Measurements from ENCODE around the gene ZBTB34. TPM values are rescaled to one million over a fixed set of nuclear protein-coding genes. Genes with fewer than 3 reads are reported as not detected.

Gene ZBTB34
- polyA plus RNA-seq, 4 donors: 1.1 to 15.2 (median 2.2) TPM

DNA sequence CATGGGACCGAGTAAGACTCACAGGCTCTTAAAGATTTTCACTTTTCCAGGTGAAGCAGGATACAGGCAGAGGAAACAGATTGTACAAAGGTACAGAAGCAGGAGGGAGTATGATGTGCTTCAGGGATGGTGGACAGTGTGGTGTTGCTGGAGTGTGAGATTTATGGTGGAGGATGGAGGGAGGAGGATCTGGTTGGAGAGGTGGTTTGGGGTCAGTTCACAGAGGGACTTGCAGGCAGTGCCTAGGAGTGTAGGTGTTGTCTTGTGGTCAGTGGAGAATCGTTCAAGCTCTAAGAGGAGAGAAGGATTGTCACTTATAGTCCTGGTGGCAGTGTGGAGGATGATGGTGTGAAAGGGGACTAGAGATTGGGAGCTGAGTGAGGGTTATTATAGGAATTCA, 65.9 kb downstream of the ZBTB34 start:
- 74 to 78% (median 75%) methylated on average over 2 of the region's 2 CpGs for whole genome bisulfite sequencing, 3 donors
- FAIRE-seq: no peak

GRCh38 chr9:126927419-126927818, 67.0 kb downstream of the ZBTB34 start:
- peaks cover 0 to 14% (median 6%) of the 10 kb centered on the region in 3 donors for H3K4me1 ChIP-seq (ENCODE audit: control insufficient read depth in 3 of 3, insufficient read depth in 2 of 3, low read depth in 1 of 3, low read length in 2 of 3)
- H3K27ac ChIP-seq (ENCODE audit: low read depth in 1 of 3, low read length in 2 of 3): no peak overlapping the region
- no peak for FAIRE-seq
- no peaks in the 10 kb centered on the region for H3K27me3 ChIP-seq (ENCODE audit: control insufficient read depth in 3 of 3, insufficient read depth in 3 of 3, low read length in 3 of 3)
- peaks cover 0 to 6% (median 0%) of the 10 kb centered on the region in 3 donors for H3K36me3 ChIP-seq (ENCODE audit: control insufficient read depth in 3 of 3, insufficient read depth in 2 of 3, low read depth in 1 of 3, low read length in 3 of 3)
- peaks cover 0 to 2% of the 10 kb centered on the region in 2 donors for H3K9me3 ChIP-seq (ENCODE audit: control insufficient read depth in 2 of 2, insufficient read depth in 1 of 2, low read depth in 1 of 2, low read length in 1 of 2)
- no peak overlapping the region for H3K4me3 ChIP-seq (ENCODE audit: low read depth in 1 of 3, low read length in 3 of 3)
- WGBS, 3 donors: 66 to 72% (median 71%) methylated on average over 6 of the region's 6 CpGs
- no peak for DNase-seq

More for the DNA sequence above, 65.9 kb downstream of the ZBTB34 start:
- Histone ChIP-seq H3K9me3 (ENCODE audit: control insufficient read depth in 2 of 2, insufficient read depth in 1 of 2, low read depth in 1 of 2, low read length in 1 of 2) (peaks cover 0 to 2% of the 10 kb centered on the region in 2 donors), H3K4me1 (ENCODE audit: control insufficient read depth in 3 of 3, insufficient read depth in 2 of 3, low read depth in 1 of 3, low read length in 2 of 3) (peaks cover 0 to 15% (median 6%) of the 10 kb centered on the region in 3 donors), H3K4me3 (ENCODE audit: low read depth in 1 of 3, low read length in 3 of 3) (no peak overlapping the region), H3K36me3 (ENCODE audit: control insufficient read depth in 3 of 3, insufficient read depth in 2 of 3, low read depth in 1 of 3, low read length in 3 of 3) (peaks cover 0 to 11% (median 0%) of the 10 kb centered on the region in 3 donors), H3K27ac (ENCODE audit: low read depth in 1 of 3, low read length in 2 of 3) (no peak overlapping the region), H3K27me3 (ENCODE audit: control insufficient read depth in 3 of 3, insufficient read depth in 3 of 3, low read length in 3 of 3) (no peaks in the 10 kb centered on the region)
- DNase-seq: no peak

- H3K9me3 ChIP-seq (ENCODE audit: control insufficient read depth in 2 of 2, insufficient read depth in 1 of 2, low read depth in 1 of 2, low read length in 1 of 2): peaks cover 0 to 2% of the 10 kb centered on the region in 2 donors
- no peak for FAIRE-seq
- no peaks in the 10 kb centered on the region for H3K27me3 ChIP-seq (ENCODE audit: control insufficient read depth in 3 of 3, insufficient read depth in 3 of 3, low read length in 3 of 3)
- no peak for DNase-seq
- no peaks in the 10 kb centered on the region for H3K4me1 ChIP-seq (ENCODE audit: control insufficient read depth in 3 of 3, insufficient read depth in 2 of 3, low read depth in 1 of 3, low read length in 2 of 3)
- H3K4me3 ChIP-seq (ENCODE audit: low read depth in 1 of 3, low read length in 3 of 3): no peak overlapping the region
- 91 to 94% (median 93%) methylated on average over 11 of the region's 11 CpGs for WGBS, 3 donors
- H3K36me3 ChIP-seq (ENCODE audit: control insufficient read depth in 3 of 3, insufficient read depth in 2 of 3, low read depth in 1 of 3, low read length in 3 of 3): peaks cover 0 to 20% (median 2%) of the 10 kb centered on the region in 3 donors
- no peak overlapping the region for H3K27ac ChIP-seq (ENCODE audit: low read depth in 1 of 3, low read length in 2 of 3)
These were observed 72.5 kb downstream of the ZBTB34 start for GRCh38 chr9:126932871-126933321.

- Histone ChIP-seq H3K4me1 (ENCODE audit: control insufficient read depth in 3 of 3, insufficient read depth in 2 of 3, low read depth in 1 of 3, low read length in 2 of 3) (peaks cover 0 to 2% (median 0%) of the 10 kb centered on the region in 3 donors), H3K27me3 (ENCODE audit: control insufficient read depth in 3 of 3, insufficient read depth in 3 of 3, low read length in 3 of 3) (no peaks in the 10 kb centered on the region), H3K4me3 (ENCODE audit: low read depth in 1 of 3, low read length in 3 of 3) (no peak overlapping the region), H3K36me3 (ENCODE audit: control insufficient read depth in 3 of 3, insufficient read depth in 2 of 3, low read depth in 1 of 3, low read length in 3 of 3) (peaks cover 0 to 22% (median 2%) of the 10 kb centered on the region in 3 donors), H3K27ac (ENCODE audit: low read depth in 1 of 3, low read length in 2 of 3) (no peak overlapping the region), H3K9me3 (ENCODE audit: control insufficient read depth in 2 of 2, insufficient read depth in 1 of 2, low read depth in 1 of 2, low read length in 1 of 2) (peaks cover 0 to 2% of the 10 kb centered on the region in 2 donors)
- DNase-seq (no peak), FAIRE-seq (no peak)
- WGBS, 3 donors: 83 to 90% (median 89%) methylated on average over 11 of the region's 11 CpGs
These were observed 73.0 kb downstream of the ZBTB34 start for GRCh38 chr9:126933334-126933980.

- FAIRE-seq: no peak
- Histone ChIP-seq H3K9me3 (ENCODE audit: control insufficient read depth in 2 of 2, insufficient read depth in 1 of 2, low read depth in 1 of 2, low read length in 1 of 2) (peaks cover 0 to 2% of the 10 kb centered on the region in 2 donors), H3K4me1 (ENCODE audit: control insufficient read depth in 3 of 3, insufficient read depth in 2 of 3, low read depth in 1 of 3, low read length in 2 of 3) (peaks cover 0 to 9% (median 6%) of the 10 kb centered on the region in 3 donors), H3K36me3 (ENCODE audit: control insufficient read depth in 3 of 3, insufficient read depth in 2 of 3, low read depth in 1 of 3, low read length in 3 of 3) (peaks cover 0 to 26% (median 2%) of the 10 kb centered on the region in 3 donors), H3K27me3 (ENCODE audit: control insufficient read depth in 3 of 3, insufficient read depth in 3 of 3, low read length in 3 of 3) (no peaks in the 10 kb centered on the region), H3K27ac (ENCODE audit: low read depth in 1 of 3, low read length in 2 of 3) (no peak overlapping the region), H3K4me3 (ENCODE audit: low read depth in 1 of 3, low read length in 3 of 3) (no peak overlapping the region)
- WGBS, 3 donors: 70 to 88% (median 88%) methylated on average over 8 of the region's 8 CpGs
- DNase-seq: no peak
These were observed 74.0 kb downstream of the ZBTB34 start for GRCh38 chr9:126934441-126934840.

Other genes starting within 250 kb of the ZBTB34 start
- gene LMX1B, start 246.7 kb upstream of the ZBTB34 start, polyA plus RNA-seq: under 1 TPM in 2 of 4 donors, not detected in 2; 0.13 to 0.75 TPM
- 10 to 100 TPM in 1 of 4 donors, 1 to 10 TPM in 3; 2.2 to 10.6 (median 4.3) TPM for gene ZBTB43, start 55.6 kb upstream of the ZBTB34 start, polyA plus RNA-seq
- gene RALGPS1, start 54.1 kb downstream of the ZBTB34 start, polyA plus RNA-seq: 10 to 100 TPM; 16.6 to 53.3 (median 26.8) TPM

All from small intestine (tissue), 7 donors.